ENCODE results near the gene TBC1D3C. TPM values are rescaled to one million over a fixed set of nuclear protein-coding genes. Genes with fewer than 3 reads are reported as not detected.
"Not testable (repeated sequence)": the region's sequence is repeated elsewhere in the genome, so short reads cannot be mapped to it uniquely, and the experiment has no call there.

TBC1D3C gene
- polyA plus RNA-seq (2011; rRNA removed) (not detected in 2 replicates), polyA minus RNA-seq (2011; rRNA and poly(A)+ RNA removed) (not detected in 2 replicates)

DNA sequence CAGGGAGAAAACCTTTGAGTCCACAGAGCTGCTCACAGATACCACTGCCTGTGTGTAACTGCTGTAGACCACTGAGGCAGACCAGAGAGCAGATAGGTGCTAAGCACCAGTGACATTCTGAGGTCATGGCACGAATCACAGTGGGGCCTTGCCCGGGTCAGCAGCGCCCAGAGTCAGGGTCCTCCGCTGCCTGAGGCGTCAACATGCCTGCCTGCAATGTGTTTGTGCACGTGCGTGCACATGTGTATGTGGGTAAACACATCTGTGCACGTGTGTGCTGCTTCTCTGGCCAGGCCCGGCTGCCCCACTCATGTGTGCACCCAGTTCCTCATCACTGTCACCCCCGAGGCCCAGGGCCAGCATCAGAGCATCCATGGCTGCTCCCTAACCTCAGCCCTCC, at the start of gene TBC1D3C:
Gene TBC1D3C (minus strand): TSS at position 101 of the 400 bp plus-strand sequence. CDS start 1,568 bp downstream, outside the sequence.
- POLR2A ChIA-PET; H3K4me3 ChIP-seq (ENCODE audit: low read depth, low read length); CTCF ChIA-PET; H3K27me3 ChIP-seq (ENCODE audit: control insufficient read depth, insufficient read depth, low read length); DNase-seq (ENCODE audit: low read depth); H3K36me3 ChIP-seq (ENCODE audit: control insufficient read depth, insufficient read depth, low read length): not testable (repeated sequence)

DNA sequence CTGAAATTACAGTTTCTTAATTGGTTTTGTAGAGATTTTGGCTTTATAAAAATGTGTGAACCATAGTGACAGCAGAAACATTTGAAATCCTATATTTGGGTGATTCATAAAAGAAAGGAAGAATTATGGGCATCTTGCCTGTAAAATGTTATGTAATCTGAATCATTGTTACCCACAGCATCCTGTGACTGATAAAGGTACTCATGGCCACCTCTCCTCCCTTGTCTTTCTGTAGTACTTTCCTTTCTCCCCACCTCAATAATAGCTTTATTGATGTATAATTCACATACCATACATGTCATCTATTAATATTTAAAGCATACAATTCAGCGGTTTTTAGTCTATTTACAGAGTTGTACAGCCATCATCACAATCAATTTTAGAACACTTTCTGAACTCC, 30.8 kb upstream of the TBC1D3C start:
- H3K27me3 ChIP-seq (ENCODE audit: control insufficient read depth, insufficient read depth, low read length); H3K4me3 ChIP-seq (ENCODE audit: low read depth, low read length); CTCF ChIA-PET; POLR2A ChIA-PET; H3K36me3 ChIP-seq (ENCODE audit: control insufficient read depth, insufficient read depth, low read length); DNase-seq (ENCODE audit: low read depth): not testable (repeated sequence)

DNA sequence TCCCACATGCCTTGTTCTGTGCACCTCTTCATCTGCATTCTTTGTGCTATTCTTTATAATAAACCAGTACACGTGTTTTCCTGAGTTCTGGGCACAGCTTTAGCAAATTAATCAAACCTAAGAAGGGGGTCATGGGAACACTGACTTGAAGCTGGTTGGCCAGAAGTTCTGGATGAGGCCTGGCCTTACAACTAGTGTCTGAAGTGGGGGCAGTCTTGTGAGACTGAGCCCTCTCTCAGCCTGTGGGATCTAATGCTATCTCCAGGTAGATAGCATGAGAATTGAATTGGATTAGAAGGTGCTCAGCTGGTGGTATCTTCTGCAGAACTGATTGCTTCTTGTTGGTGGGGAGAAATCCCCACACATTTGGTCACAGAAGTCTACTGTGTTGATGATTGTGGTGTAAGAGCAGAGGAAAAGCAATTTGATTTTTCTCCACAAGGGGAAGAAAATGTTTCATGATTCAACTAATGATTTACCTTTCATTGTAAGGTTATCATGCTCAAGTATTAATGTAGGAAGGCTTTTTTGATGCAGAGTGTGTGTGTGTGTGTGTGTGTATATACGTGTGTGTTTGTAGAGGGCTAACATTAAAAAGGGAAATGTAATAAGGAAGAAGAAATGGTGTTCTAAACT, 25.7 kb upstream of the TBC1D3C start:
- POLR2A ChIA-PET = not testable (repeated sequence)

DNA sequence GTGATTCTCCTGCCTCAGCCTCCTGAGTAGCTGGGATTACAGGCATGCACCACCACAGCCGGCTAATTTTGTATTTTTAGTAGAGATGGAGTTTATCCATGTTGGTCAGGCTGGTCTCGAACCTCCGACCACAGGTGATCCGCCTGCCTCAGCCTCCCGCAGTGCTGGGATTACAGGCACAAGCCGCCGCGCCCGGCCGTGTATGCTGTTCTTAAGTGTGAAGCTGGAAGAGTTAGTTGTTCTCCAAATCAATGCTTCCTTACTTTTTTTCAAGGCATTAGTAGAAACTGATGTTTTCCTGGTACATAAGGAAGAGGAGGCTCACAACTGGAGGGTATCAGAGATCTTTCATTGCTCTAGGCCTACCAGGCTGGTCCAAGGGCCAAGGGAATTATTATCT, 19.7 kb upstream of the TBC1D3C start:
- H3K36me3 ChIP-seq (ENCODE audit: control insufficient read depth, insufficient read depth, low read length); POLR2A ChIA-PET; DNase-seq (ENCODE audit: low read depth); H3K27me3 ChIP-seq (ENCODE audit: control insufficient read depth, insufficient read depth, low read length); H3K4me3 ChIP-seq (ENCODE audit: low read depth, low read length); CTCF ChIA-PET: not testable (repeated sequence)

More for the DNA sequence above, 25.7 kb upstream of the TBC1D3C start:
- H3K4me3 ChIP-seq (ENCODE audit: low read depth, low read length); CTCF ChIA-PET; H3K27me3 ChIP-seq (ENCODE audit: control insufficient read depth, insufficient read depth, low read length); H3K36me3 ChIP-seq (ENCODE audit: control insufficient read depth, insufficient read depth, low read length); DNase-seq (ENCODE audit: low read depth): not testable (repeated sequence)

DNA sequence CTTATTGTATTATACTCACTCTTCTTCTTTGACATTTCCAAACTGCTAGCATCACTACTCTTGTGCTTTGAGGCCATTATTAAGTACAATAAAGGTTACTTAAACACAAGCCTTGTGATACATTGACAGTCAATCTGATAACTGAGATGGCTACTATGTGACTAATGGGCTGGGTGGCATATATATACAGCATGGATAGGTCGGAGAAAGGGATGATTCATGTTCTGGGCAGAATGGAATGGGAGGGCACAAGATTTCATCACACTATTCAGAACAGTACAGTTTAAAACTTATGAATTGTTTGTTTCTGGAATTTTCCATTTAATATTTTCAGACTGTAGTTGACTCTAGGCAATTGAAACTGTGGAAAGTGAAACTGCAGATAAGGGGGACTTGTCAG, 18.9 kb upstream of the TBC1D3C start:
- DNase-seq (ENCODE audit: low read depth); H3K4me3 ChIP-seq (ENCODE audit: low read depth, low read length); H3K27me3 ChIP-seq (ENCODE audit: control insufficient read depth, insufficient read depth, low read length); POLR2A ChIA-PET; CTCF ChIA-PET; H3K36me3 ChIP-seq (ENCODE audit: control insufficient read depth, insufficient read depth, low read length): not testable (repeated sequence)

Small RNA genes within 50 kb of the gene (small RNA-seq; reads per million reads assigned to genes)
- not detected for gene RF00019 (ENCODE audit: insufficient read length, low read depth, low replicate concordance)

Other genes starting within 250 kb of the TBC1D3C start
- gene TBC1D3K, start 144.2 kb downstream of the TBC1D3C start, polyA plus RNA-seq (2011; rRNA removed) = not detected in 2 replicates
- gene TBC1D3L, start 79.6 kb downstream of the TBC1D3C start, polyA plus RNA-seq (2011; rRNA removed) = 9.4 and 12.4 TPM in 2 replicates
- 1.3 and 2.0 TPM in 2 replicates for gene TBC1D3D, start 64.7 kb downstream of the TBC1D3C start, polyA plus RNA-seq (2011; rRNA removed)
- gene TBC1D3E, start 59.3 kb upstream of the TBC1D3C start, polyA plus RNA-seq (2011; rRNA removed) = not detected in 2 replicates
- not detected in 2 replicates for gene TBC1D3, start 123.9 kb upstream of the TBC1D3C start, polyA plus RNA-seq (2011; rRNA removed)
- gene MRPL45, start 228.5 kb upstream of the TBC1D3C start, polyA plus RNA-seq (2011; rRNA removed) = 58.9 and 76.4 TPM in 2 replicates

Data from BJ (cell line).